Stimulated activated CD8-positive, alpha-beta memory T cell treated with anti-CD3 and anti-CD28 coated beads, Interleukin-12 subunit alpha, Interleukin-12 subunit beta, amount 100 ng/mL, for 4 hours (primary cell): Measurements from ENCODE around the gene GPR26.
"Not testable (repeated sequence)": the region's sequence is repeated elsewhere in the genome, so short reads cannot be mapped to it uniquely, and the experiment has no call there.

ENCODE experiments used
- DNase-seq: peaks from one replicate; pipeline ENCODE4 v3.0.0-alpha.2; 2020; ENCODE audit warnings: low read depth

The GPR26 gene

DNA sequence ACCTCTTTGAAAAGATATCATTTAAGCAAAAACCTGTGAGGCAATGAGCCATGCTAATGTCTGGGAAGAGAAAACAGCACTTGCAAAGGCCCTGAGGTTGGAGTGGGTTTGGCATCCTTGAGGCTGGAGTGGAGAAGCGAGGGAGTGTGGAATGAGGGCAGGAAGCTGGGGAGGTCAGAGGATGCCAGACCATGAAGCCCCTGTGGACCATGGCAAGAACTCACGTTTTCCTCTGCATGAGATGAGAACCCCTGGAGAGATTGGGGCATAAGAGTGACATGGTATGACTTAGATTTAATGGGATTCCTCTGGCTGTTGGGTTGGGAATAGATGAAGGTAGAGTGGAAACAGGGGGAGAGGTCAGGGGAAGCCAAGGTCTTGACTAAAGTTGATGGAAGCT is 49.4 kb downstream of the GPR26 start:
- DNase-seq: no peak

DNA sequence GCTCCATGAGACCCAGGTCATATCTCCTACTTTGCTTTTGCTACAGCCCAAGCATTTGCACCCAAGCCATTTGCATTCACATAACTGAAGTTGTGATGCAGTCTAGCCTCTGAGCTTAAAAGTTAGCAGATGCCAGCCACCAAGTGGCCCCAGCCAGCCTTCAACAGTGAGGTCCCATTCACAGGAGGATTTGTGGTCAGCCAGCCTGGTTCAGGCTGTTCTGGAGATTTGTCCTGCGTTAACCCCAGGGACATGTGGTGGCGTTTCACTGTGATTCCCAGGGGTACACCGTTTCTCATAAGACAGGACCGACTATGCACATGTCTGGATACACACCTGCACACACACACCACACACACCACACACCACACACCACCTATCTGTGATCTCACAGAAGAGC is 51.2 kb downstream of the GPR26 start:
- DNase-seq: no peak

DNA sequence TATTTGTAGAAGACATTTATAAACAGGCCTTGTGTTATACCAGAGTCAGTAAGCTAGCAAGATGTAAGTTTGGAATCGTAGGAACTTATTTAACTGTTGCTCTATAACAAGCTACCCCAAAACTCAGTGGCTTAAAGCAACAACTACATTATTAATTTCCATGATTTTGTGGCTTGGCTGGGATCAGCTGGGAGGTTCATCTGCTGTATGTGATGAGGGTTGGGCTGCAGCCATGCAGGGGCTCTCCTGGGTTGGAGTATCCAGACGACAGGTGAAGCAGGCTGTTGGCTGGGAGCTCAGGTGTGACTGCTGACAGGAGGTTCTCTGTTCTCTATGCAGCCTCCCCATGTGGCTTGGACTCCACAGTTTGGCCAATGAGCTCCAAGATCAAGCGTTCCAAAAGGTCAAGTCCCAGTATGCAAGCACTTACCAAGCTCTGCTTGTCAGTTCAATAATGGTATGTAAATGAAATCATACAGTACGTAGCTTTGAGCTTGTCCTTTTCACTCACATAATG is 52.4 kb downstream of the GPR26 start:
- no peak for DNase-seq

DNA sequence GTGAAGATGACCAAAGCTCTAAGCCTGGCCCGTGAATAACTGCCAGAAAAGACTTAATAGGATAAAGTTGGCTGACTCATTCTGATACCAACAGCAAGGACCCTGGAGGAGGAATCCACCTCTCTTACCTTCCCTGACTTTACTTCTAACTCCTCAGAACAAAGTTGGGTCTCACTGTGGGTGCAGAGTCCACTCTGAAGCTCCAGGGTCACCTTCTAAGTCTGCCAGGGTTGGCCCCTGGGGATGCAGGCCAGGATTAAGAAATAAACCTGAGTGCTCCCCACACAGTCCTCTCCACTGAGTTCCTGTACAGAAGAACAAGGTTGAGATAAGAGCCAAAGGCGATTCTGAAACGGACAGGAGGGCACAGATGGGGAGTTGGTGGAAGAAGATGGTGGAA is 54.4 kb downstream of the GPR26 start:
- no peak for DNase-seq

DNA sequence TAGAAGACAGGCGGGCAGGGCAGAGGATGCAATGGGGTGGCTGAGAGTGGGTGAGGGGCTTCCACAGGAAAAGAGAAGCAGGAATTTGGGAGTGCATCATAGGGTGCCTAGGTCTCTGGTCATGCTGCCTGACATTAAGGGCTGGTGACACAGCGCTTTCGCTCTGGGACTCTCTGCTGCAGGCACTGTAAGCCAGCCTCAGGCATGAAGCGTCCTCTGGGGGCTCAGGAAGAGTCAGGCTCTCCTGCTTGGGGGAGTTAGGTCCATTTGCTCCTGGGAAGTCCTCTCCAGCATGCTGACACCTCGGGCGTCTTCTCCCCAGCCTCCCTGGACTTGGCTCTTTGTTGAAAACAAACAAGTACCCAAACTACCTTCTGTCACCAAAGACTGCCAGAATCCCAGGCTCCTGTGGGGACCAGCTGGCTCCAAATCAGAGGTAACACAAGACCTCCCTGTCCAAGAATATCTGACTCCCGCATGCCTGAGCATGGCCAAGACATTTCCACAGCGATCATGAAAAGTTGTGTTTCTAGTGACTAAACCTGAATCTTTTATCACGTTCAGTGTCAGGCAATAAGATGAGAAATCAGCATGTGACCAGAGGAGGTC is 55.4 kb downstream of the GPR26 start:
- DNase-seq: no peak

DNA sequence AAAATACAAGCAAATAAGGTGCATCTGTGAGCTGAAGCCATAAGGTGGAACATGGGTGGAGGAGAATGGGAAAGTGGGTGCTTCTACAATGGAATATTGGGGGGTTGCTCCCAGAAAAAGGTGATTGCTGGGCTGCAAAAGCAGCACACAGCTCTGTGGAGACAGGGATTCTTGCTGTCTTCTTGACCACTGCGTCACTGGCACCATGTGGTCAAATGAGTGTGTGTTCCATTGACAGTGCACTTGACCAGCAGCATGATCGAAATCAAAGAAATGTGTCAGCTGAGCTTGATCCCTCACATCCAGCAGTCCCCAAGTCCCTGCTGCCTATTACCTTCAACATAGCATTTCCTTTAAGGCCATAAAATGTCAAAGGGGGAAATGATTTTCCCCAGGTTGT is 56.2 kb downstream of the GPR26 start:
- DNase-seq: no peak

DNA sequence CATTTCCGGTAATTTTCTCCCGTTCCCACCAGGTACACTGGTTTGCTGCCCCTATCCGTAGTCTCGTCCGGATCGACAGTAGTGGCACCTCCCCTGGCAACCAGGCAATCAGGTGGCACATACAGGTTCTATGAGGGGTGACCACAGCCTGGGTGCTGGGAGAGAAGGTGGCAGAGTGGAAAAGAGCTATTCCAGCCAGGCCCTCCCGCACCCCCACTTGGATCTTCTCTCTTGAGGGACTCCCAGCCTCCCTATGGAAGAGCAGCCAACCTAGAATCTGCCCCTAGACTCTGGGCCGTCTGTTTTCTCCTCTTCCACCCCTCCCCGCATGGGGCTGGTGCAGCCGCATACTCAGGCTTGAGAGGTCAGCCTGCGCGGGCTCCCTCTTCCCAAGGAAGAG is 58.6 kb downstream of the GPR26 start:
- no peak for DNase-seq

DNA sequence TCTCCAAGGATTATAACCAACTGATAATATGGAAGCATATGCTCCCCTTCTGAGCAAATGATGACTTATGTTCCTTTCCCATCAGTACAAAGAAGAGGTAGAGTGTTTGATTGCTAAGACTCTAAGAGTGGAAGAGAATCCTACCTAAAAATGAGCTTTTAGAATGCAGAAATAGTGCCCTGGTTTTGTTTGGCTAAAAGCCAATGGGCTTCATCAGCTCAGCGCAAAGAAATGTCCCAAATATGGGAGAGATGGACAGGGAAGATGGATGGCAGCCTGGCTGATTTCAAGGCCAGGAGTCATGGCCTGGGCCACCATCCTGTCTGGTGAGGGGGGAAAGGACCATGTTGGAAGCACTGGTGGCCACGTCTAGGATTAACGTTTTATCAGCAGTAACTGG is 60.2 kb downstream of the GPR26 start:
- DNase-seq: no peak

DNA sequence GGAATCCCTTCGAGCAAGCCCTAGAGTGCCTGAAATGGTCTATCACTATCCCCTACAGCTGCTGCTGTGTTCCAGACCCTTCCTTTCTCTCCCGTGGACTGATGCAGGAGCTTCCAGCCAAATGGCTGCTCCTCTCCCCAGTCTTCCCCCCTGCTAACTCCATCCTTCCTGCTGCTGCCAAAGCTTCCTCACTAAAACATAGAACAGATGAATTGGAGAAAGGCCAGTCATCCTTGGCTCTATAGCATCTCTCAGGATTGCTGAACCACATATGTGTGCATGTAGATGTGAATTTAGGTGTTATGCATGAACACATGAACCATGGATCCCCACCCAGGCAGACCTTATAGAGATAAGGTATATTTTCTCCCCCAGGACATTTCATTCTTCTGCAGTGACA is 60.7 kb downstream of the GPR26 start:
- DNase-seq: no peak

DNA sequence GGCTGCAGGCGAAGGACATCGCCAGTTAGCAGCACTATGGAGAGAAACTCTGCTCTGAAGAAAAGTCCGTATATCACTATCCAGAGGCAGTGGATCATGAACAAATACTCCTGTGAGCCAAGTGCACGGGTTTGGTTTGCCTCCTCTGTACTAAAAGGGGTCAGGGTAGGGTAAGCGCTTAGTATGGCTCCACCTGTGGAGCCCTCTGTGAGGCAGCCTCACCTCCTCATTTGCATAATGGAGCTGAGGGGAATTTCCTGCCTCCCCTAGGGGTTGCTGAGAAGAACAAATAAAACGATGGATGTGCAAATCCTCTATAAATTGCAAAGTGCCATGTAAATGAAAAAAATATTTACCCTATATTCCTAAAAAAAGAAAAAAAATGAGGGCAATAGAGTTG is 63.4 kb downstream of the GPR26 start:
- DNase-seq: no peak

DNA sequence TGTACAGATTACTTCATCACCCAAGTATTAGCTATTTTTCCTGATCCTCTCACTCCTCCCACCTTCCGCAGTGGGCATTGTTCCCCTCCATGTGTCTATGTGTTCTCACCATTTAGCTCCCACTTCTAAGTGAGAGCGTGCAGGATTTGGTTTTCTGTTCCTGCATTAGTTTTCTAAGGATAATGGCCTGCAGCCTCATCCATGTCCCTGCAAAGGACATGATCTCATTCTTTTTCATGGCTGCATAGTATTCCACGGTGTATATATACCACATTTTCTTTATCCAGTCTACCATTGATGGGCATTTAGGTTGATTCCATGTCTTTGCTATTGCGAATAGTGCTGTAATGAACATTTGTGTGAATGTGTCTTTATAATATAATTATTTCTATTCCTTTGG is 70.8 kb downstream of the GPR26 start:
- not testable (repeated sequence) for DNase-seq

DNA sequence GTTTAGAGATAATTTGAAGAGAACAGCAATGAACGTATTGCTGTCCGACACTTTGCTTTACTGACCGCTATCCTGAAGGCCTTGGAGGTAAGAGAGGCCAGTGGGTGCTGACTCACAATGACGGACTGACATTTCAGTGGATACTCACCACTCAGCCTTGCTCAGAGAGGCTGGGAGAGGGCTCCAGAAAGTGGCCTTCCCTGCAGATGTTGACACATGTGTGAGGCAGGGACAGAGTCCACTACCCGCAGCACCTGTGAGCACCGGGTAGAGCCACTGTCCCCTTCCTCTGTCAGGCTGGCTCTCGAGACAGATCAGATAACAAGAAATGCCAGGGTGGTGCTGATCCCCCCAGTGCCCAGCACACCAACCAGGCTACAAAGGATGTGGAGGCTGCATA is 75.0 kb downstream of the GPR26 start:
- no peak for DNase-seq

DNA sequence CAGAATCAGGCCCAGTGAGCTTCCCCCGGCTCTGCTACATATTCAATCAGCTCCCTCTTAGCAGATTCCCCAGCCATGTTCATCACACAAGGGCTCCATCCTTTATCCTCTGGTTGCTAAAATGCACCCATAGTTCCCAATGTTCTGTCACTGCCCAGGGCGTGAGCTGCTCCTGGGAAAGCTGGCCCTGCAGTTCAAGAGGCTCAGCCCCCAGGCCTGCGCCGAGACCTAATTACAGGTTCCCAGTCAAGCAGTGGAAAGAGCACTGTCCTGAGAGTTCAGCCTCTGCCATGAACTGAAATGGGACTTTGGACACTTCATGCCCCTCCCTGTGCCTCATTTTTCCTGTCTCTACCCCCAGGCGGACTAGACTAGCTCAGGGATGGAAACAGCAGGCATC is 75.6 kb downstream of the GPR26 start:
- DNase-seq: no peak

DNA sequence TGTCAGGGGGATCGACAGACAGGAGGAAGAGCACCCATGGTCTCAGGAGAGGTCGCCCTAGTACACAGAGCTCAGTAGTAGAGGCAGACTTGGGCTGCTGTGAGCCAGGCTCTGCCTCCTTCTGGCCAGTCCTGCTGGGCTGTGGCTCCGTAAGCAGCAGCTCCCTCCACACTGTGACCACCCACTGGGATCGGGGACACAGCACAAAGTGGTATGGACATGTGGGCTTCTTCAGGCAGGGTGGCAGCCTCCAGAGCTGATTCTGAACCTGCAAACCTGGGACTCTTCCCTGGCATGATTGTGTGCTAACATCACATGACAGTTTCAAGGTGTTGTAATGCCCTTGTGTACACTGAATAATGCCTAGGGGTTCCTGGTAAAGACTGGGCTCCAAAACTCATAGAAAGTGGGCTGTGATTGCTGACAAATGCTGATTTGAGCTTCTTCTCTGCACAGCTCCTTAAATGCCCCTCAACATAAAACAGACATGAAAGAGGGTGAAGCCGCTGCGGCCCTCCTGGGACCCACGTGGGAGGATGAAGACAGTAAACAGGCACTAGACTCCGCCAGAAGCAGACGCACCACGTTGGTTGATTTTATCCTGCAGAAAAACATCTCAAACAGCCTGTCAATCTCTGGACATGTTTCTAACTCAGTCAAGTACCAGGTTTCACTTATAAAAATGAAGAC is 76.7 kb downstream of the GPR26 start:
- DNase-seq: no peak

DNA sequence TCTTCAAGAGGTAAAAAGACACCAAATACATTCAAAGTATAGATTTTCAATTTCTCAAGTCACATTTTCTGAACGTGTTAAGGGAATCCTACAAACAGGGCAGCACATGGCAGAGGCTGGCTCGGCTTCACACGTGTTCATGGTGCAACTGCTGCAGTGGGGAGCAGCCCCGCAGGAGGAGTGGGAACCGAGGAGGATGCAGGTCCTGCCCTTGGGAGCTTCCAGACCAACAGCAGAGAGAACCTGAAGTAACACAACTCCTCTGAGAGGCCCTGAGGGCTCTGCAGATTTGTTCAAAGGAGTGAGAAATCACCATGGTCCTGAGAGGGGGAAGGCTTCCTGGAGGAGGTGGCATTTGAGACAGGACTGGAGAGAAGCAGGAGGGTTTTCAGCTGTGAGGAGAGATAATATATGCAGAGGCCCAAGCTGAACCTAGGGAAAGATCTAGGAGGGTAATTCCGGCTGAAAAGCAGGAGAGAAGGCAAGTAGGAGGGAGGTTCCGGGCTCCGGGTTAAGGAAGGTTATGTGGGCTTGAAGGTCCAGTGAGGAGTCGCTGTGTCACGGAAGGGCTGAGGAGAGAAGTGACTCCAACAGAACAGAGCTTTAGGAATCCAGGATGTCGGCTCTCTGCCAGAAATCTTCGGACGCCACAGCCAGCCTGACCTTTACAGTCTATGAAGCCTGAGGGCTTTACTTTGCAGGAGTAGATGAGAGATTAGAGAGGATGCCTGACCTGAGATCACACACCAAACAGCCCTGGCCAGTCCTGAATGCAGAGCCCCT is 77.5 kb downstream of the GPR26 start:
- DNase-seq: no peak

DNA sequence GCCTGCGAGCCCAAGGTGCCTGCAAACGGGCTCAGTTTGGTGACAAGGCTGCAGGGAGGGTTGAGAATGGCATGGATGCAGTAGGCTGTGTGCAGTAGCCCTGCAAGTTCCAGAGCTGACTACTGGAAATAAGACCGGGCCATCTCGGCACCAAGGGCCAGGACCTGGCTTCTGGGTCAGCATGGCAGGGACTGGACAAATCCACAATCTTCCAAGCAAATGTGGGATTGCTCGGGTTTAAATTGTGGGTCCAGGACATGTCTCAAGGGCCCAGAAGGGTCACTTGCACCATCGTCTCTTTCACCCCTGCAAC is 78.0 kb downstream of the GPR26 start:
- no peak for DNase-seq
